H9 (cell line): Measurements from ENCODE around the gene EFCAB6. TPM values are rescaled to one million over a fixed set of nuclear protein-coding genes. Genes with fewer than 3 reads are reported as not detected.

Experiments
- DNase-seq: peaks from one replicate; pipeline ENCODE4 v3.0.0-alpha.2; 2017
- H2AFZ ChIP-seq: one replicate; pipeline ENCODE4 v1.6.1; 2013; ENCODE audit warnings: mild to moderate bottlenecking, low read length, control low read depth, moderate library complexity
- H2AK5ac ChIP-seq: 2 replicates; pipeline ENCODE4 v1.6.1; 2013; ENCODE audit warnings: low read length, control low read depth, mixed read lengths; ENCODE audit not compliant: insufficient read length
- H2BK120ac ChIP-seq: one replicate; pipeline ENCODE4 v1.6.1; 2013; ENCODE audit warnings: low read depth, mild to moderate bottlenecking, low read length, control low read depth, inconsistent platforms; ENCODE audit not compliant: poor library complexity, severe bottlenecking
- H2BK12ac ChIP-seq: 2 replicates; pipeline ENCODE4 v1.6.1; 2013; ENCODE audit warnings: low read length, control low read depth, mixed read lengths, low read depth; ENCODE audit not compliant: insufficient read length
- H2BK15ac ChIP-seq: 2 replicates; pipeline ENCODE4 v1.6.1; 2013; ENCODE audit warnings: low read depth, low read length, control low read depth
- H2BK20ac ChIP-seq: one replicate; pipeline ENCODE4 v1.6.1; 2013; ENCODE audit warnings: low read depth, mild to moderate bottlenecking, low read length, control low read depth, inconsistent platforms; ENCODE audit not compliant: poor library complexity, severe bottlenecking
- H2BK5ac ChIP-seq: 2 replicates; pipeline ENCODE4 v1.6.1; 2013; ENCODE audit warnings: low read length, control low read depth, mixed read lengths; ENCODE audit not compliant: insufficient read length
- H3K14ac ChIP-seq: 2 replicates; pipeline ENCODE4 v1.6.1; 2013; ENCODE audit warnings: low read length, control low read depth; ENCODE audit not compliant: insufficient read depth
- H3K18ac ChIP-seq: 2 replicates; pipeline ENCODE4 v1.6.1; 2013; ENCODE audit warnings: low read depth, mild to moderate bottlenecking, mixed read lengths, low read length, control low read depth; ENCODE audit not compliant: insufficient read length
- H3K23ac ChIP-seq: 2 replicates; pipeline ENCODE4 v1.6.1; 2013; ENCODE audit warnings: low read length, control low read depth, mixed read lengths, low read depth; ENCODE audit not compliant: insufficient read length
- H3K23me2 ChIP-seq: 2 replicates; pipeline ENCODE4 v1.6.1; 2013; ENCODE audit warnings: low read depth, mild to moderate bottlenecking, mixed read lengths, low read length, control low read depth; ENCODE audit not compliant: insufficient read length, poor library complexity, severe bottlenecking
- H3K27ac ChIP-seq: 2 replicates; pipeline ENCODE4 v1.5.1; 2013; ENCODE audit warnings: low read length, control low read depth, mixed read lengths, low read depth; ENCODE audit not compliant: insufficient read length
- H3K27me3 ChIP-seq: 2 replicates; pipeline ENCODE4 v1.6.1; 2013; ENCODE audit warnings: low read length, control low read depth, inconsistent platforms; ENCODE audit not compliant: insufficient read depth
- H3K4ac ChIP-seq: 2 replicates; pipeline ENCODE4 v1.6.1; 2013; ENCODE audit warnings: low read depth, mild to moderate bottlenecking, control low read depth, inconsistent platforms, low read length, moderate library complexity
- H3K4me1 ChIP-seq: 2 replicates; pipeline ENCODE4 v1.6.1; 2013; ENCODE audit warnings: low read length, control low read depth, inconsistent platforms; ENCODE audit not compliant: insufficient read depth
- H3K4me2 ChIP-seq: 2 replicates; pipeline ENCODE4 v1.6.1; 2013; ENCODE audit warnings: low read length, control low read depth, mixed read lengths; ENCODE audit not compliant: insufficient read length, insufficient read depth
- H3K56ac ChIP-seq: 2 replicates; pipeline ENCODE4 v1.6.1; 2013; ENCODE audit warnings: low read depth, mild to moderate bottlenecking, mixed read lengths, low read length, control low read depth; ENCODE audit not compliant: insufficient read length
- H3K79me1 ChIP-seq: 2 replicates; pipeline ENCODE4 v1.6.1; 2013; ENCODE audit warnings: low read depth, mild to moderate bottlenecking, moderate library complexity, low read length, control low read depth, inconsistent platforms; ENCODE audit not compliant: insufficient read depth, poor library complexity, severe bottlenecking
- H3K79me2 ChIP-seq: 2 replicates; pipeline ENCODE4 v1.6.1; 2013; ENCODE audit warnings: low read length, control low read depth, inconsistent platforms; ENCODE audit not compliant: insufficient read depth
- H3K9ac ChIP-seq: 2 replicates; pipeline ENCODE4 v1.6.1; 2013; ENCODE audit warnings: low read length, control low read depth, mixed read lengths; ENCODE audit not compliant: insufficient read length; ENCODE audit errors: extremely low read depth
- H3K9me3 ChIP-seq: one replicate; pipeline ENCODE4 v1.6.1; 2013; ENCODE audit warnings: low read depth, low read length, inconsistent platforms; ENCODE audit not compliant: control insufficient read depth
- H3T11ph ChIP-seq: one replicate; pipeline ENCODE4 v1.6.1; 2013; ENCODE audit warnings: mild to moderate bottlenecking, low read length, control low read depth, inconsistent platforms
- H4K20me1 ChIP-seq: one replicate; pipeline ENCODE4 v1.6.1; 2013; ENCODE audit not compliant: control insufficient read depth, insufficient read length, insufficient read depth
- H4K5ac ChIP-seq: 2 replicates; pipeline ENCODE4 v1.6.1; 2013; ENCODE audit warnings: low read depth, mild to moderate bottlenecking, mixed read lengths, low read length, control low read depth; ENCODE audit not compliant: insufficient read length
- H4K8ac ChIP-seq: replicated peaks from 2 replicates; pipeline ENCODE4 v1.6.1; 2013; ENCODE audit warnings: low read length, control low read depth, mixed read lengths, low read depth; ENCODE audit not compliant: insufficient read length
- H4K91ac ChIP-seq: 2 replicates; pipeline ENCODE4 v1.6.1; 2013; ENCODE audit warnings: low read depth, mild to moderate bottlenecking, moderate library complexity, mixed read lengths, low read length, control low read depth; ENCODE audit not compliant: insufficient read length
- H3K27ac Mint-ChIP-seq, 3 experiments: 2 replicates in 2 of 3; 3 replicates in 1 of 3; pipeline ENCODE4 v1.8.0; 2020 to 2021; ENCODE audit warnings: mixed read lengths in 3 of 3, mild to moderate bottlenecking in 1 of 3, moderate library complexity in 1 of 3
- H3K27me3 Mint-ChIP-seq: 2 replicates; pipeline ENCODE4 v1.8.0; 2021; ENCODE audit warnings: low read depth, mild to moderate bottlenecking, moderate library complexity, mixed read lengths
- H3K36me3 Mint-ChIP-seq, 3 experiments: 2 replicates in 2 of 3; 3 replicates in 1 of 3; pipeline ENCODE4 v1.8.0; 2020 to 2021; ENCODE audit warnings: low read depth in 3 of 3, mixed read lengths in 3 of 3; ENCODE audit not compliant: insufficient read depth in 1 of 3
- H3K4me1 Mint-ChIP-seq, 2 experiments: 2 replicates each; pipeline ENCODE4 v1.8.0; 2020; ENCODE audit warnings: mixed read lengths in 2 of 2
- H3K4me3 Mint-ChIP-seq, 2 experiments: 2 replicates in 1 of 2; 3 replicates in 1 of 2; pipeline ENCODE4 v1.8.0; 2020 to 2021; ENCODE audit warnings: mild to moderate bottlenecking in 2 of 2, mixed read lengths in 2 of 2, moderate library complexity in 1 of 2
- H3K9me3 Mint-ChIP-seq, 2 experiments: 2 replicates in 1 of 2; 3 replicates in 1 of 2; pipeline ENCODE4 v1.8.0; 2020; ENCODE audit warnings: mild to moderate bottlenecking in 2 of 2, mixed read lengths in 2 of 2, moderate library complexity in 1 of 2
- WGBS: extraction: QIAGEN DNeasy Blood & Tissue Kit; methylation state at CpG from one replicate; pipeline ENCODE4 v1.1.7; 2013; ENCODE audit warnings: missing lambda C conversion rate, low lambda C conversion rate, mixed read lengths; ENCODE audit not compliant: insufficient read length; ENCODE audit errors: extremely low coverage; 5-methylcytosine and 5-hydroxymethylcytosine counted together
- total RNA-seq: library from RNA; stranded (reverse); gene quantifications from 2 replicates; pipeline ENCODE4 v1.2.1, GENCODE V29; 2021
- TF ChIP-seq, protein P1 (sequence below): fragments of 200-600 bp; sonication (generic); conservative IDR thresholded peaks from 3 replicates; pipeline ENCODE4 v1.8.0; 2021; ENCODE audit warnings: antibody characterized with exemption, mild to moderate bottlenecking

Gene EFCAB6
- total RNA-seq, 1 experiment from 2014 or later: 0.31 TPM

DNA sequence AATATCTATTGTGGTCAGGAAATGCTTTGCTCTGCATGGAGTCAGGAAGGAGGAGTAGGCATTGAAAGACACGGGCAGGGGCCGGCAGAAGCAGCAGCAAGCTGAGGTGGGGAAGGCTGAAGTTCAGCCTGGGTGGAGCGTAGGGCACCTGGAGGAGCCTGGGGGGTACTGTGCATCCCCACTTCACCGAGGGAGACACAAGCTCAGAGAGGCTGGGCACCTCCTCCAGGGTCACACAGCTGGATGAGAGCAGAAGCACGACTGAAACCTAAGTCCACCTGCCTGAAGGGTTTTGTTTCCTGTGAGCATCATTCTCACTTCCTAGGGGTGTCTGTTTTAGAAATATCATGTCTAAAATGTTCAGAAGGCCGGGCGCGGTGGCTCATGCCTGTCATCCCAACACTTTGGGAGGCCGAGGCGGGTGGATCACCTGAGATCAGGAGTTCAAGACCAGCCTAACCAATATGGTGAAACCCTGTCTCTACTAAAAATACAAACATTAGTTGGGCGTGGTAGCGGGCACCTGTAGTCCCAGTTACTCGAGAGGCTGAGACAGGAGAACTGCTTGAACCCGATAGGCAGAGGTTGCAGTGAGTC is 262.0 kb downstream of the EFCAB6 start:
- H3K23ac ChIP-seq: no peak overlapping the region
- DNase-seq: peak; percentile 29
- TF ChIP-seq, protein P1, sequence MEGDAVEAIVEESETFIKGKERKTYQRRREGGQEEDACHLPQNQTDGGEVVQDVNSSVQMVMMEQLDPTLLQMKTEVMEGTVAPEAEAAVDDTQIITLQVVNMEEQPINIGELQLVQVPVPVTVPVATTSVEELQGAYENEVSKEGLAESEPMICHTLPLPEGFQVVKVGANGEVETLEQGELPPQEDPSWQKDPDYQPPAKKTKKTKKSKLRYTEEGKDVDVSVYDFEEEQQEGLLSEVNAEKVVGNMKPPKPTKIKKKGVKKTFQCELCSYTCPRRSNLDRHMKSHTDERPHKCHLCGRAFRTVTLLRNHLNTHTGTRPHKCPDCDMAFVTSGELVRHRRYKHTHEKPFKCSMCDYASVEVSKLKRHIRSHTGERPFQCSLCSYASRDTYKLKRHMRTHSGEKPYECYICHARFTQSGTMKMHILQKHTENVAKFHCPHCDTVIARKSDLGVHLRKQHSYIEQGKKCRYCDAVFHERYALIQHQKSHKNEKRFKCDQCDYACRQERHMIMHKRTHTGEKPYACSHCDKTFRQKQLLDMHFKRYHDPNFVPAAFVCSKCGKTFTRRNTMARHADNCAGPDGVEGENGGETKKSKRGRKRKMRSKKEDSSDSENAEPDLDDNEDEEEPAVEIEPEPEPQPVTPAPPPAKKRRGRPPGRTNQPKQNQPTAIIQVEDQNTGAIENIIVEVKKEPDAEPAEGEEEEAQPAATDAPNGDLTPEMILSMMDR: no peak
- Mint-ChIP-seq H3K9me3 (peaks cover 20 to 27% of the 10 kb centered on the region in 2 experiments), H3K36me3 (peaks cover 2 to 5% (median 4%) of the 10 kb centered on the region in 3 experiments; a peak in 5 of 7 replicates), H3K4me3 (peak overlapping the region in 1 of 2 experiments; percentile 38; a peak in 1 of 5 replicates), H3K27ac (peak overlapping the region in 1 of 3 experiments; percentile 96; a peak in 1 of 7 replicates), H3K27me3 (peaks cover 2% of the 10 kb centered on the region), H3K4me1 (peaks cover 8 to 11% of the 10 kb centered on the region in 2 experiments)
- no peak overlapping the region for H3K18ac ChIP-seq
- no peak overlapping the region for H2BK12ac ChIP-seq
- no peak overlapping the region for H2BK5ac ChIP-seq
- H3K79me1 ChIP-seq: no peaks in the 10 kb centered on the region
- no peak overlapping the region for H2BK20ac ChIP-seq
- WGBS: no CpG with 5 or more reads among the region's 14 CpGs
- no peaks in the 10 kb centered on the region for H3K23me2 ChIP-seq
- H4K91ac ChIP-seq: no peak overlapping the region
- H3K4me1 ChIP-seq: no peaks in the 10 kb centered on the region; the same call in 1 of the 2 replicates
- no peaks in the 10 kb centered on the region for H4K20me1 ChIP-seq
- no peak overlapping the region for H4K8ac ChIP-seq
- no peak overlapping the region for H2BK15ac ChIP-seq
- no peak overlapping the region for H3K27ac ChIP-seq
- H3K79me2 ChIP-seq: no peaks in the 10 kb centered on the region
- no peak overlapping the region for H4K5ac ChIP-seq
- no peak overlapping the region for H3K14ac ChIP-seq
- no peak overlapping the region for H2BK120ac ChIP-seq
- H3K9me3 ChIP-seq: peaks cover 6% of the 10 kb centered on the region
- no peak overlapping the region for H2AFZ ChIP-seq
- H3K9ac ChIP-seq: no peak overlapping the region
- H2AK5ac ChIP-seq: no peak overlapping the region
- H3T11ph ChIP-seq: no peak overlapping the region
- no peaks in the 10 kb centered on the region for H3K27me3 ChIP-seq
- no peak overlapping the region for H3K56ac ChIP-seq
- no peak overlapping the region for H3K4me2 ChIP-seq
- no peak overlapping the region for H3K4ac ChIP-seq
